Measurements from ENCODE around the gene PYCARD. TPM values are rescaled to one million over a fixed set of nuclear protein-coding genes. Genes with fewer than 3 reads are reported as not detected.

PYCARD gene
- total and polyA plus RNA-seq, 12 donors: 1.7 to 26.1 (median 3.3) TPM

- no peaks in the 10 kb centered on the region for H3K9me3 ChIP-seq
- intact Hi-C loops (cut with DNase I): no loop called here
- H3K27ac ChIP-seq: no peak overlapping the region
- peaks cover 0 to 96% (median 52%) of the 10 kb centered on the region in 9 donors for H3K36me3 ChIP-seq
- ATAC-seq (no peak), DNase-seq (no peak)
- TF ChIP-seq CTCF (IDR thresholded peaks at IDR 0.05): no peak
- 84 to 89% methylated on average over 7 of the region's 7 CpGs for WGBS, 2 donors
- H3K4me3 ChIP-seq: no peak overlapping the region
- H3K4me1 ChIP-seq: peaks cover 0 to 11% (median 0%) of the 10 kb centered on the region in 9 donors
- H3K27me3 ChIP-seq: no peaks in the 10 kb centered on the region
Observed at GRCh38 chr16:31194898-31195297, 7.7 kb downstream of the PYCARD start.

- no peaks in the 10 kb centered on the region for H3K27me3 ChIP-seq
- no peak for ATAC-seq
- DNase-seq: no peak
- TF ChIP-seq CTCF (IDR thresholded peaks at IDR 0.05): no peak
- WGBS, 2 donors: 89 to 92% methylated on average over 2 of the region's 2 CpGs
- no peaks in the 10 kb centered on the region for H3K9me3 ChIP-seq
- H3K27ac ChIP-seq: no peak overlapping the region
- intact Hi-C loops (cut with DNase I): no loop called here
- no peak overlapping the region for H3K4me3 ChIP-seq
- peaks cover 0 to 99% (median 63%) of the 10 kb centered on the region in 9 donors for H3K36me3 ChIP-seq
- peaks cover 0 to 10% (median 0%) of the 10 kb centered on the region in 9 donors for H3K4me1 ChIP-seq
Observed at GRCh38 chr16:31193874-31194273, 8.7 kb downstream of the PYCARD start.

DNA sequence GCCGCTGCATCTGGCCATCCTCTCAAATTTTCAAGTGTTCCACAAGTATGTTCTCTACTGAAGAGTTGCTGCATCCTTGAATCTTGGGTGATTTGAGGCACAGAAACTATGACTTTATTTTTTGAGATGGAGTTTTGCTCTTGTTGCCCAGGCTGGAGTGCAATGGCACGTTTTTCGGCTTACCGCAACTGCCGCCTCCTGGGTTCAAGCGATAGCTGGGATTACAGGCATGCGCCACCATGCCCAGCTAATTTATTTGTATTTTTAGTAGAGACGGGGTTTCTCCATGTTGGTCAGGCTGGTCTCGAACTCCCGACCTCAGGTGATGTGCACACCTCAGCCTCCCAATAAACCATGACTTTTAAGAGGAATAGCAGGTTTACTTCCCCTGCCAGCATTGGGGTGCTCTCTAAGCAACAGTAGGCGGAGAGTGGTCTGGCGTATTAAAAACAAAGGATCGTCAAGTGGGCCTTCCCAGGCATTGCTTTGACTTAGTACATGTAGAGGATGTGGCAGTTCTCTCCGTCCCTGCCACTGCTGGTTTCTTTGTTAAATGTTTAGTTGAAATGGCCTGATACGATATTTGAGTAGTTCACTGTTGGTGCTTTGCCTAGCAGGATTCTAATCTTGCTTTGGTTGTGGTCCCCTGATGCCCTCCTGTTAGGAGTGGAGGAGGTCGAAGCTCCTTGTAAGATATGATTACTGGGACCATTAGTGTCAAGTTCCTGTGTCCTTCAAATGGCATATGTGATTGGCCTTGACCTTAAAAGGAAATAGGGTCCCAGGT lies 9.5 kb downstream of the PYCARD start:
- WGBS, 2 donors: 91 to 93% methylated on average over 16 of the region's 16 CpGs
- H3K27ac ChIP-seq: no peak overlapping the region
- ATAC-seq (no peak), DNase-seq (no peak)
- H3K4me3 ChIP-seq: no peak overlapping the region
- H3K4me1 ChIP-seq: peaks cover 0 to 5% (median 0%) of the 10 kb centered on the region in 9 donors
- H3K27me3 ChIP-seq: no peaks in the 10 kb centered on the region
- intact Hi-C loops (cut with DNase I): no loop called here
- no peaks in the 10 kb centered on the region for H3K9me3 ChIP-seq
- H3K36me3 ChIP-seq: peaks cover 0 to 99% (median 70%) of the 10 kb centered on the region in 9 donors
- TF ChIP-seq CTCF (IDR thresholded peaks at IDR 0.05): no peak

DNA sequence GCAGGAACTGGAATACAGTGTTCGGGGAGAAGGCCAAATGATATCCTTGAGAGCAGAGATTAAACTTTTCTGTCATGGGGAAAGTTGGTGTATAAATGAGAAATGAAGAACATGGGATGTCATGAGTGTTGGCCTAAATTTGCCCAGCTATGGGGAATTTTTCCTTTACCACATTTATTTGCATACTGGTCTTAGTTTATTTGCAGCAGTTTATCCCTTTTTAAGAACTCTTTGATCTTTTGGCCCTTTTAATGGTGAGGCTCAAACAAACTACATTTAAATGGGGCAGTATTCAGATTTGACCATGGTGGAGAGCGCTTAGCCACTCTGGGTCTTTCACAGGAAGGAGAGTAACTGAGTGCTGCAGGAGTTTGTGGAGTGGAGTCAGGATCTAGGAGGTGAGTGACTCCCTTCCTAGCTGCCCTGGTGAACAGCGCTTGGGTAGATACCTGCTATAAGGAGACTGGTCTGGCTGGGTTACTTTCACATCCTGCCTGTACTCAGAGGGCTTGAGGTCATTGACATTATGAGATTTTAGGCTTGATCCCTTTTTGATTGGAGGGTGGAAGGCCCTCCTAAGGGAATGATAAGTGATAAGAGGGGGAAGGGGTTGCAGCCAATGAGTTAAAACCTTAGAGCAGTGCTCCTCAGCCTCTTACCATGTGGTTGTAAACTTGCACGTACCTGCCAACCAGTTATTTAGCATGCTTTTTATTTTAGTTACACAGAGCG lies 10.7 kb downstream of the PYCARD start:
- no peaks in the 10 kb centered on the region for H3K9me3 ChIP-seq
- DNase-seq (no peak), ATAC-seq (no peak)
- no peaks in the 10 kb centered on the region for H3K27me3 ChIP-seq
- H3K4me1 ChIP-seq: peaks cover 0 to 13% (median 0%) of the 10 kb centered on the region in 9 donors
- no peak for TF ChIP-seq CTCF (IDR thresholded peaks at IDR 0.05)
- no peak overlapping the region for H3K4me3 ChIP-seq
- WGBS, 2 donors: 74 to 82% methylated on average over 5 of the region's 5 CpGs
- H3K27ac ChIP-seq: no peak overlapping the region
- peaks cover 2 to 100% (median 81%) of the 10 kb centered on the region in 9 donors for H3K36me3 ChIP-seq
- intact Hi-C loops (cut with DNase I): no loop called here

All from heart right ventricle (tissue), 16 donors.